GM13977 (cell line): ENCODE data around the gene COX19.

Experiments used
- DNase-seq: peaks from one replicate; pipeline ENCODE4 v3.0.0; 2012; ENCODE audit warnings: low spot score
- in situ Hi-C: fragments of 300-500 bp; cut with MboI; formaldehyde crosslinking; loops from one replicate; pipeline ENCODE4 v1.12.0; 2022; ENCODE audit warnings: low sequenced_read_pairs, low pct_unique_long_range_greater_than_20kb, mixed read lengths, inconsistent platforms; ENCODE audit not compliant: unreplicated experiment
- TF ChIP-seq, protein P1 (sequence below): IDR thresholded peaks from 2 replicates; pipeline ENCODE4 v1.5.1; 2012; ENCODE audit warnings: mild to moderate bottlenecking, control low read depth; ENCODE audit not compliant: insufficient read depth; ENCODE audit errors: extremely low read depth, missing control alignments

COX19 gene

DNA sequence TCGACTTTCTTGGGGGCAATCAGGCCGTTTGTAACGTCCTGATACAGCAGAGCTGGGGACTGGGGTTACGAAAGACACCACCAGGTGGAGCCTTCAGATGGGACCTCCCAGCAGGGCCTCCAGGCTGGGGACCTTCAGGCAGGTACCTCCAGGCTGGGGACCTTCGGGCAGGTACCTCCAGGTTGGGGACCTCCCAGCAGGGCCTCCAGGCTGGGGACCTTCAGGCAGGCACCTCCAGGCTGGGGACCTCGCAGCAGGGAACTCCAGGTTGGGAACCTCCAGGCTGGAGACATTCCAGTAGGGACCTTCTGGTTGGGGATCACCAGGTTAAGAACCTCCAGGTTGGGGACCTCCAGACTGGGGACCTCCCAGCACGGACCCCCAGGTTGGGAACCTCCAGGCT lies 45.5 kb upstream of the COX19 start:
- no peak for DNase-seq
- in situ Hi-C loops: no loop called here
- TF ChIP-seq, protein P1, sequence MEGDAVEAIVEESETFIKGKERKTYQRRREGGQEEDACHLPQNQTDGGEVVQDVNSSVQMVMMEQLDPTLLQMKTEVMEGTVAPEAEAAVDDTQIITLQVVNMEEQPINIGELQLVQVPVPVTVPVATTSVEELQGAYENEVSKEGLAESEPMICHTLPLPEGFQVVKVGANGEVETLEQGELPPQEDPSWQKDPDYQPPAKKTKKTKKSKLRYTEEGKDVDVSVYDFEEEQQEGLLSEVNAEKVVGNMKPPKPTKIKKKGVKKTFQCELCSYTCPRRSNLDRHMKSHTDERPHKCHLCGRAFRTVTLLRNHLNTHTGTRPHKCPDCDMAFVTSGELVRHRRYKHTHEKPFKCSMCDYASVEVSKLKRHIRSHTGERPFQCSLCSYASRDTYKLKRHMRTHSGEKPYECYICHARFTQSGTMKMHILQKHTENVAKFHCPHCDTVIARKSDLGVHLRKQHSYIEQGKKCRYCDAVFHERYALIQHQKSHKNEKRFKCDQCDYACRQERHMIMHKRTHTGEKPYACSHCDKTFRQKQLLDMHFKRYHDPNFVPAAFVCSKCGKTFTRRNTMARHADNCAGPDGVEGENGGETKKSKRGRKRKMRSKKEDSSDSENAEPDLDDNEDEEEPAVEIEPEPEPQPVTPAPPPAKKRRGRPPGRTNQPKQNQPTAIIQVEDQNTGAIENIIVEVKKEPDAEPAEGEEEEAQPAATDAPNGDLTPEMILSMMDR: peak; percentile 36

DNA sequence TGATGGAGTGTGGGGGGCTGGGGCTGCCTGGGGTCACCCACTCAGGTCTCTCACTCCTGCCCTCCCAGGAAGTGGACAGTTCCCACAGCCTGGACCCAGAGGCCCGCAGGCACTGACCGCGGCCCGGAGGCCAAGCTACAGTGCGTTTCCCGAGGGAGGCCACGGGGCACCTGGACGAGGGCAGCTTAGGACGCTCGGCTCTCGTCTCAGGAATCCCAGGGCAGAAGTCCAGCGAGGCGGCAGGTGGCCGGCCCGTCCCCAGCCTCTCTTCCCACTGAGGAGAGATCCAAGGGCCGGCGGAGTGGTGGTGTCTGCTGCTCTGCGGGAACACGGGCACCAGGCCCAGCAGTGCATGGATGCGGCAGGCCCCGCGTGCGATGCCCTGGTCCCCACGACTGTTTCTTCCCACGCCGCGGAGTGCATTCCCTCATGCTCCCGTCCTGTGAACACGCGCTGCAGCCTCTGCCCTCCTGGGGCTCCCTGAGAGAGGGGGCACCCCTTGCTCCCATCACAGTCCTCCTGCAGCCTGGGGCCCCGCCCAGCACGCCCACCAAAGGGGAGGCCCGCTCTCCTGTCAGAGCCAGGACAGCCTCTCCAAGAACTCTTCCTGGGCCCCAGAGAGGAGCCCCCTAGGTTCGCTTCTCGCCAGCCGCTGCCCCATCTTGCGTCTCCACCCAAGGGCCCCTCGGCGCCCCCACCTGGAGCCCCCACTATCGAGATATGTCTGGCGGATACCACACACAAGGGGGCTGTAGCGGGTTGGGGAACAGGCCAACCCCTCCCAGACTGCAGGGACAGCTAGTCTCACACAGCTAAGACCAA lies 44.7 kb upstream of the COX19 start:
- no peak for DNase-seq
- in situ Hi-C loops: no loop called here
- TF ChIP-seq, protein P1: no peak

DNA sequence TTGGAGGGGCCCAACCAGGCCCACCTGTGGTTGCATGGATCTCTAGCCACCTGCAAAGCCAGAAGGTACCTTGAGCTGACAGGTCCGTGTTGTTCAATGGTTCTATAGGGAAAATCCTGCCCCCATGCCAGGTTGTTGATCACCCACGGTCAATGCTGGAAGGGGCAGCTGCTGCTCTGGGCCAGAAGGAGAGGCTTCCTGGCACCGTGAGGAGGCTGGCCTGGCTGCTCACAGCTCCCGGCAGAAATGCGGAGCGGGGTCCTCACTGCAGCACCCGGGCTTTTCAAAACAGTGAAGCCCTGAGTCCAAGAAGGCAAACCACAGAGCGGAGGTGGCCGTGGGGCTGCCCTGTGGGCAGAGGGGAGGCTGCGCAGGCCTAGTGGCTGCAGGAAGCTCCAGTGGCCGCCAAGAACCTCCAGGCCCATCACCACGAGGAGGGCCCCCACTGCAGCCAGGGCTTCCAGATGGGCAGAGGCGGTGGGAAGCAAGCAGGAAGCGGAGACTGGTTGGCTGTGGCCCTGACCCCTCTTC lies 44.0 kb upstream of the COX19 start:
- in situ Hi-C loops: no loop called here
- DNase-seq: no peak
- TF ChIP-seq, protein P1: no peak

DNA sequence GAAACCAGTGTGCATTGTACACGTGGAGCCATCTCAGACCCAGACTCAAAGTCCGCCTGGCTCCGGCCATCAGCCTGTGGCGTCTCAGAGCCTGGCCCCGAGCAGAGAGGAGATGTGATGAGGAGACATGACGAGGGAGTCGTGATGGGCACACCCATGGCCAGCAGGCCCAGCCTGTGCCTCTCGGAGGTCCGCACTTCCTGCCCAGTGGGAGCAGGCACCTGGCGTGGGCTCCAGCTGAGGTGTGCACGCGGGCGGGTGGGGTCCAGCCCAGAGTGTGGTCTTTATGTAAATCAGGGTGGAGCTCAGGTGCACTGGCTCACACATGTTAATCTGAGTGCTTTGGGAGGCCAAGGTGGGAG lies 43.0 kb upstream of the COX19 start:
- DNase-seq: no peak
- in situ Hi-C loops: no loop called here
- TF ChIP-seq, protein P1: no peak

DNA sequence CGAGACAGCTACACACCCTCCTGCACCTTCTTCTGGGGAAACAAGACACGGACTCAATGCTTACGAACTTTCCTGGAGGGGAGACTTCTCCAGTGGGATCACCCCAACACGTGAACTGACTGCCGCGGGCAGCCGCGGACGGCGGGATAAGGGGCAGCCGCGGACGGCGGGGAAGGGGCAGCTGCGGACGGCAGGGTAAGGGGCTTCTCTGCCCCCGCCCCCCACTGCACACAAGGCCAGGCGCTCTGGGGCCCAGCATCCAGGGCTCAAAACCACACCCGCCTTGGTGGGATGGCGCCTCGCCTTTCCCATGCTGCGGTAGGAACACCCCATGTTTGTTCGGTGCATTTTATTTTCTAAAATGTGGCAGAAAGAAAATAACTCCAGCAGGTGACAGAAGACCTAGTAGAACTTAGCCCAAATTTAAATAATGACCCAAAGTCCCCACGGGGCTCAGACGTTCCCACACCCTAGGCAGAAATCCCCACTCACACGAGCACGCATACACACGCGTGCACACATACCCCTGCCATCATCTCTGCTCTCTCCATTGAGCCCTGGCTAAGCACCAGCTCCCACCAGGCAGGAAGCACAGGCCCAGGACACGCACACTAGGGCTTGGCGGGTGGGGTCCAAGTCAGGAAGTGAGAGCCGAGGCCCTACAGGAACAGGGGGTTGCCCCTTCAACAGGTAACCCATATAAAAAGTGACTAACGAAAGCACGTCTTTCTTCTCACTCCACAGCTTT lies 42.4 kb upstream of the COX19 start:
- no peak for DNase-seq
- TF ChIP-seq, protein P1: no peak
- in situ Hi-C loops: no loop called here

DNA sequence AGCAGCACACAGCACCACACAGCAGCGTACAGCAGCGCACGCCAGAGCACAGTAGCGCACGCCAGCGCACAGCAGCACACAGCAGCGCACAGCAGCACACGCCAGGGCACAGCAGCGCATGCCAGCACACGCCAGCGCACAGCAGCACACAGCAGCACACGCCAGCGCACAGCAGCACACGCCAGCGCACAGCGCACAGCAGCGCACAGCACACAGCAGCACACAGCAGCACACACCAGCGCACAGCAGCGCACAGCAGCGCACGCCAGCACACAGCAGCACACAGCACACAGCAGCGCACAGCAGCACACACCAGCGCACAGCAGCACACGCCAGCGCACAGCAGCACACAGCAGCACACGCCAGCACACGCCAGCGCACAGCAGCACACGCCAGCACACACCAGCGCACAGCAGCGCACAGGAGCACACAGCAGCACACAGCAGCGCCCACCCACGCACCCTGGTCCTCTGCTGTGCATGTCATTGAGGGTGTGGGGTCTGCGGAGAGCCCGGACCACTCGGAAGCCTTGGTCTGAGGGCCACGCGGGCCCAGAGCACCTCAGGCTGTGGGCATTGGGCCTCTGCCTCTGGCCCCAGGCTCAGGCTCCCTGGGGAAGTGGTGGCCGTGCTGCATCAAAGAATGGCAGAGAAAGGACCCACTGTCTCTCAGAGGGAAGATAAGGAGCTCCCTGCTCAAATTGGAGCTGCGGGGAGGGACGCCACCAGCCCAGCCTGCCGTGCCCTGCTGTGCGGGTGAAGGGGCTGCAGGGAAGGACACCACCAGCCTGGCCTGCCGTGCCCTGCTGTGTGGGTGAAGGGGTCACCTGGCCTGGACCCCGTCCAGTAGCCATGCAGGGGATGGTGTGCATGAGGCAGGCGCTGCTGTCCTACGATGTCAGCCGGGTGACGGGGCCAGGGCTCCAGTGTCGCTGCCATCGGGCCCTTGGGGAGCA lies 41.5 kb upstream of the COX19 start:
- TF ChIP-seq, protein P1: no peak
- no peak for DNase-seq
- in situ Hi-C loops: no loop called here
